ENCODE data around the gene HOXA2. TPM values are rescaled to one million over a fixed set of nuclear protein-coding genes. Genes with fewer than 3 reads are reported as not detected.

HOXA2 gene
- total and polyA plus RNA-seq, 2 donors (not counting 1 experiment from before 2014, with no cell fraction given): 1.3 to 2.6 TPM

- Histone ChIP-seq H3K4me1 (ENCODE audit: control insufficient read depth, extremely low read depth, insufficient read depth, low read length) (peaks cover 23% of the 10 kb centered on the region), H2AFZ (ENCODE audit: low read length) (no peak overlapping the region)
Measured at GRCh38 chr7:27113991-27114769, 11.7 kb upstream of the HOXA2 start.

GRCh38 chr7:27112955-27113949, 10.8 kb upstream of the HOXA2 start:
- Histone ChIP-seq H3K79me2 (ENCODE audit: control insufficient read depth, insufficient read depth, low read length) (peaks cover 69% of the 10 kb centered on the region), H4K20me1 (ENCODE audit: control insufficient read depth, extremely low read depth, insufficient read depth, low read length) (no peaks in the 10 kb centered on the region), H3K36me3 (ENCODE audit: control insufficient read depth, insufficient read depth, low read length) (no peaks in the 10 kb centered on the region), H3K4me2 (ENCODE audit: extremely low read depth, insufficient read depth, low read length) (peak overlapping the region; percentile 96), H3K4me3 (replicated peaks in 1 of 4; ENCODE audit: control extremely low read depth in 1 of 4, insufficient read depth in 1 of 4, low read depth in 3 of 4, low read length in 4 of 4) (peak overlapping the region; percentile 51 to 92 (median 66)), H3K9me3 (ENCODE audit: control insufficient read depth, insufficient read depth, low read depth, low read length) (no peaks in the 10 kb centered on the region), H3K4me1 (ENCODE audit: control insufficient read depth, extremely low read depth, insufficient read depth, low read length) (peaks cover 20% of the 10 kb centered on the region), H3K27ac (ENCODE audit: insufficient read depth, low read length) (peak overlapping the region; percentile 93), H3K27me3 (ENCODE audit: control insufficient read depth, insufficient read depth, low read length) (no peaks in the 10 kb centered on the region), H2AFZ (ENCODE audit: low read length) (no peak overlapping the region), H3K9ac (ENCODE audit: insufficient read depth, low read length) (peak overlapping the region; percentile 76)
- DNase-seq (ENCODE audit: low read depth in 2 of 2): peak; percentile 94 to 96
- TF ChIP-seq EZH2 (IDR thresholded peaks at IDR 0.05; ENCODE audit: low read length, missing control alignments) (no peak), CTCF (conservative IDR thresholded peaks at IDR 0.05 in 1 of 2, IDR thresholded peaks at IDR 0.05 in 1 of 2; ENCODE audit: low read depth in 1 of 2, low read length in 2 of 2) (no peak)

More at GRCh38 chr7:27113991-27114769, 11.7 kb upstream of the HOXA2 start:
- H3K4me2 ChIP-seq (ENCODE audit: extremely low read depth, insufficient read depth, low read length): peak overlapping the region; percentile 89
- H3K27ac ChIP-seq (ENCODE audit: insufficient read depth, low read length): peak overlapping the region; percentile 86
- DNase-seq (ENCODE audit: low read depth in 2 of 2): peak; percentile 64 to 84
- peak overlapping the region; percentile 43 to 92 (median 64) for H3K4me3 ChIP-seq (replicated peaks in 1 of 4; ENCODE audit: control extremely low read depth in 1 of 4, insufficient read depth in 1 of 4, low read depth in 3 of 4, low read length in 4 of 4)
- peak overlapping the region; percentile 49 for H3K9ac ChIP-seq (ENCODE audit: insufficient read depth, low read length)
- no peaks in the 10 kb centered on the region for H4K20me1 ChIP-seq (ENCODE audit: control insufficient read depth, extremely low read depth, insufficient read depth, low read length)
- no peaks in the 10 kb centered on the region for H3K27me3 ChIP-seq (ENCODE audit: control insufficient read depth, insufficient read depth, low read length)
- no peaks in the 10 kb centered on the region for H3K36me3 ChIP-seq (ENCODE audit: control insufficient read depth, insufficient read depth, low read length)
- no peak for TF ChIP-seq CTCF (conservative IDR thresholded peaks at IDR 0.05 in 1 of 2, IDR thresholded peaks at IDR 0.05 in 1 of 2; ENCODE audit: low read depth in 1 of 2, low read length in 2 of 2)
- TF ChIP-seq EZH2 (IDR thresholded peaks at IDR 0.05; ENCODE audit: low read length, missing control alignments): no peak
- no peaks in the 10 kb centered on the region for H3K9me3 ChIP-seq (ENCODE audit: control insufficient read depth, insufficient read depth, low read depth, low read length)
- H3K79me2 ChIP-seq (ENCODE audit: control insufficient read depth, insufficient read depth, low read length): peaks cover 77% of the 10 kb centered on the region

- DNase-seq (ENCODE audit: low read depth in 2 of 2): peak in 1 of 2 donors; percentile 32
- no peak overlapping the region for H3K9ac ChIP-seq (ENCODE audit: insufficient read depth, low read length)
- peak overlapping the region; percentile 96 for H3K4me2 ChIP-seq (ENCODE audit: extremely low read depth, insufficient read depth, low read length)
- peaks cover 66% of the 10 kb centered on the region for H3K79me2 ChIP-seq (ENCODE audit: control insufficient read depth, insufficient read depth, low read length)
- H3K4me1 ChIP-seq (ENCODE audit: control insufficient read depth, extremely low read depth, insufficient read depth, low read length): peaks cover 22% of the 10 kb centered on the region
- TF ChIP-seq EZH2 (IDR thresholded peaks at IDR 0.05; ENCODE audit: low read length, missing control alignments): no peak
- TF ChIP-seq CTCF (conservative IDR thresholded peaks at IDR 0.05 in 1 of 2, IDR thresholded peaks at IDR 0.05 in 1 of 2; ENCODE audit: low read depth in 1 of 2, low read length in 2 of 2): no peak
- H2AFZ ChIP-seq (ENCODE audit: low read length): no peak overlapping the region
- peak overlapping the region; percentile 93 for H3K27ac ChIP-seq (ENCODE audit: insufficient read depth, low read length)
- H3K9me3 ChIP-seq (ENCODE audit: control insufficient read depth, insufficient read depth, low read depth, low read length): no peaks in the 10 kb centered on the region
- no peaks in the 10 kb centered on the region for H3K36me3 ChIP-seq (ENCODE audit: control insufficient read depth, insufficient read depth, low read length)
- no peaks in the 10 kb centered on the region for H4K20me1 ChIP-seq (ENCODE audit: control insufficient read depth, extremely low read depth, insufficient read depth, low read length)
- no peaks in the 10 kb centered on the region for H3K27me3 ChIP-seq (ENCODE audit: control insufficient read depth, insufficient read depth, low read length)
- H3K4me3 ChIP-seq (replicated peaks in 1 of 4; ENCODE audit: control extremely low read depth in 1 of 4, insufficient read depth in 1 of 4, low read depth in 3 of 4, low read length in 4 of 4): peak overlapping the region; percentile 9 to 92 (median 64)
Measured at GRCh38 chr7:27112361-27112760, 9.9 kb upstream of the HOXA2 start.
